GM19463 (cell line): ENCODE data around the gene LRRC7.

ENCODE experiments used
- ATAC-seq: cut with Tn5 transposase; IDR thresholded peaks from one replicate; pipeline ENCODE4 v1.9.1; 2021; ENCODE audit warnings: mild to moderate bottlenecking, moderate library complexity; ENCODE audit not compliant: unreplicated experiment

Gene LRRC7

GRCh38 chr1:69587391-69587790 is 19.7 kb downstream of the LRRC7 start:
- ATAC-seq = no peak

DNA sequence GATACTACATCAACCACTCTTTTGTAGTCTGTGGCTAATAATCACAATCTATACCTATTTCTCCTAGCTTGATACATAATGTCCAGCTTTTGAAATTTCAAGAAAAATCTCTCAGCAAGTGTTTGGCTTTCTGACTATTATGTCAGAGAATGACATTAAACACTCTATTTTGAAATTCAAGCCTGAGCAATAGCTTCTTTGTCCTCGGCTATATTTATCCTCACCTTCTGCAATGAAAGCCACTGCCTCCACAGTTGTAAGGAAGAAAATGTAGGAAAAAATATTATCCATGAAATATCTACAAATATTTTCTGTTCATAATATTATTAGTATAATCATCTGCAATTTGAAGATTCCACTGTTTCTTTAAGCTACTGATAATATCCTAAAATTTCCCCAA is 22.1 kb downstream of the LRRC7 start:
- no peak for ATAC-seq

- no peak for ATAC-seq
Observed at GRCh38 chr1:69592341-69592740, 24.6 kb downstream of the LRRC7 start.

GRCh38 chr1:69595486-69595885 is 27.8 kb downstream of the LRRC7 start:
- ATAC-seq = no peak

DNA sequence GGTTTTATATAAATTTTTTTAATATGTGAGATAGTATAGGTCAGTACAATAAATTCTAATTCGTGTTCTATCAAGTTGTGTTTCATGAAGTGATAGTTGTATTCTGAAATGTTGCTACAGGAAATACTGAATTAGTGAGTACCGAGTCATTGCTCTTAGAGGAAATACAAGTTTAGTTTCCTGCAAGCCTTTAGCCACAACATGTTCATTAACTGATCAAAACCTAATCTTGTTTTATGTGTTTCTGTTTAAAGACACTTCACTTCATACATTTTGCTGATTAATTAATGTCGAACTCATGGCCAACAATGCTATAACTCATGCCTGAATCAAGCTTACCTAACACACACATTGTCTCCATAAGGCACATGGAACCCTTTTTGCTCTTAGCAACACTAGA is 43.6 kb downstream of the LRRC7 start:
- ATAC-seq = no peak

DNA sequence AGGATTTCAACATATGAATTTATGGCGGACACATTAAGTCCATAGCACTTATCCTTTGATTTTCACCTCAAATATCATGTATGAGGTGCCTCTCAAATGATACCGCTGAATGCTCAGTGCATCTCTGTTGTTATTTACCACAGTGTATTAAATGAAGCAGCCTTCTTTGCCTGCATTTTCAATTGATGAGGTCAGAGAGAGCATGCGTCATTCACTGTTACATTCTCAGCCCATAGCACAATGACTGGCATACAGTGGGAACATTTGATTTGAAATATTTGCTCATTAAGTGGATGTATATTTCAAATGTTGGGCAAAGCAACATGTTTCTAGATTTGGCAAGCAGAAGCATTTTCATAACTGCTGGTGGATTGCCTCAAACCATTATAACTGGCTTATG is 45.7 kb downstream of the LRRC7 start:
- ATAC-seq = no peak

DNA sequence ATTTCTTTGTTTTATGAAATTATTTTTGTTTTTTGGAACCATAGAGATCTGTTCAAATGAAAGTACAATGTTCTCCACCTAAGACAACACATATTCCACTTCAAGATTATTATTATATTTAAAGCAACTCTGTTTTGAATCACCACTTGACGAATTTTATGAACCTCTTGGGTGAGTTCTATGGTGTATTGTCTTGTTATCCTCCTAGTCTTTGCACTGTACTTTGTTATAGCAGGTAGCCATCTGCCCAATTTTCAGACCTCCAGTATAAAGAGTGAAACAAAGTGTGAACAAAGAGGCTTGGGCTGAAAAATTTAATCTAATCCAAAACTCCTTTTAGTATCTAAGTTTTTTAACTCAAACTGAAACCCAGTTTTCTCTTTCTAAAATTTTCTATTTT is 71.0 kb downstream of the LRRC7 start:
- no peak for ATAC-seq

DNA sequence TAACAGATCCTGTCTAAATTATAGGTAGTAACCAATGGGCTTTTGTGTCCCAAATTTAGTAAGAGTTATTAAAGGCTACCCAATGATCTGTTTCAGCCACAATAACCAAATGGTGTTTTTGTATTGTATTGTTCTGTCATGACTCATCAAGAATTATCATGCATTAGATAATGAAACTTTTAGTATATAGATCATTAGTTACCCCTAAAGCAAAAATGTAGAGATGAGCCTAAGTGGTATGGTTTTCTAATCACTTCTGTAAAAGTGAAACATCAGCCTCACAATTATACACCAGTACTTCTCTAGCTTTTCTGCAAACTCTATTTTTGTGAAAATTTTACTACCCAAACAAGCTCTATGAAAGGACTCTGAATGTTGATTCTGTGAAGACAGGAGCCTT is 71.4 kb downstream of the LRRC7 start:
- ATAC-seq = no peak

- ATAC-seq = no peak
Observed at GRCh38 chr1:69643266-69643665, 75.5 kb downstream of the LRRC7 start.

DNA sequence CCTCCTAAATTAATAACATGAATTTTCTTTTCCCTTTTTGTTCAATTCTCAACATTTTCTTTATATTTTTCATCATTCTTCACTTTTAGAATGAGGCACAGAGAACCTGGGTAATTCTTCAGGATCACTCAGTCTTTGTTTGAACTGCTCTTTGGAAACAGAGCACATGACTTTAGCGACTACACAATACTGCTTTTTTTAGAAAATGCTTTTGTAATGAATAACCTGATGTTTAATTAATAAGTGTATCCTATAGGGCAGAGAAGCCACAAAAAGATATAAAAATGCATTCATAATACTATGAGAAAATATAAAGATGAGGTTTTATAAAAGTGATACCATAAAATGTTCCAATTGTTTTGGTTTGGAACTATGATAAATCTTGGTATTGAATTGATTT is 77.8 kb downstream of the LRRC7 start:
- ATAC-seq = no peak

GRCh38 chr1:69648486-69648885 is 80.8 kb downstream of the LRRC7 start:
- ATAC-seq = no peak

DNA sequence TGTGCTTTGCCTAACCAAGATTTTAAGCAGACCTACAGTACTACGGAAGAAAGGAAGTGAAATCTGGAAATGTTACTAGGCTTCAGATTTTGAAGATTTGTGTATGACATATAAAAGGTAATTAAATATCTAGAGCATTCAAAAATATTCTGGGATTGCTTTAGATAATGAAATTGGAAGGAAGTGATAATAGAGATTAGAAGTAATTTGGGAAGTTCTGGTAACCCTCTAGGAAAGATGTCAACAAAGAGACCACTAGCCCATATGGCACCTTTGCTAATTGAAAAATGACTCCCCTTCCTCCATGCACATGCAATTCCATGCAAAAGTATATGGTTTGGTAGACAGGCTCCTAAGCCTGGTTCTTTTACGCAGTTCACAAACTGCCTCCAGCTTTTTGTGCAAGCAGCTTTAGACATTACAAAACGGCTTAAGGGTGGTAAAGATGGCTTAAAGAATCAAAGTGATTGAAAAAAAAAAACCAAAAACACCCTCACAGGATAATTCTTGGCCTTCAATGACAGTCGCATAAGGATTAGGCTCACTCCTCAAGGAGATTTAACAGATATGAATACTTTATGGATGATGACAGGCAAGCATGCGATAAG is 81.8 kb downstream of the LRRC7 start:
- no peak for ATAC-seq

GRCh38 chr1:69650779-69651178 is 83.1 kb downstream of the LRRC7 start:
- ATAC-seq = no peak

DNA sequence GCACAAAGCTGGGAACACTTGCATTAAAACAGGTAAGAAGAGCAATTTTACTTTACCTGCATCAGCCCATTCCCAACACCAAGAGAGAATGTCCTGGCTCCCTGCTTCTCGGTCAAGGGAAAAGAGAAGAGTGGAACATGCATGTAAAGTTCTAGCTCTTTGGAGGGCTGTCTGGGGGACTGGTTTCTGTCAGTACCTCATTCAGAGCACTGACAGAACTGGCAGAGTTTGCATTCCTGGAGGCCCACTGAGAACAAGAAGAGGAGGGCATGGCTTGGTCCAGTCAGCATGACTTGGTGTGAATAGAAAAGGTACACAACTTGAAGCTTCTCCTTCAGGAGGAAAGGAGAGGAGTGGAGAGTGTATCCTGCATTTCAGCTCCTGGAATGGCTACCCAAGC is 83.9 kb downstream of the LRRC7 start:
- ATAC-seq = no peak

DNA sequence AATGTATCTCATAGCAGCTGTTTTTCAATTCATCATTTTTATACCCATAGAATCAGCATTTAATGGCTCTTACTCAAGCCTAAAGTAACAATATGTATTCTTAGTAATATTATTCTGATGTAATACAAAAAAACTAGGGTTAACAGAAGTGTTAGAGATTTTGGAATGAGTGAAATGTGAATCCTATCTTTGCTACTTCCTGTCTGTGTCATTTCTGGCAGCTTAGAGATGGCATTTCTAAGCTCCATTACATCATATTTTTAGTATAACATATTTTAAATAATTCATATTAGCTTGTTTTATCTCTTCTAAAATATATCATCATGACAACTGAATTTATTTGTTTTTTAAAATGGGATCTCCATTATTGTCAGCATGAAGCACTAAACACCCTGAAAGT is 90.2 kb downstream of the LRRC7 start:
- no peak for ATAC-seq

GRCh38 chr1:69661686-69662085 is 94.0 kb downstream of the LRRC7 start:
- no peak for ATAC-seq

GRCh38 chr1:69662321-69662720 is 94.6 kb downstream of the LRRC7 start:
- ATAC-seq = no peak

DNA sequence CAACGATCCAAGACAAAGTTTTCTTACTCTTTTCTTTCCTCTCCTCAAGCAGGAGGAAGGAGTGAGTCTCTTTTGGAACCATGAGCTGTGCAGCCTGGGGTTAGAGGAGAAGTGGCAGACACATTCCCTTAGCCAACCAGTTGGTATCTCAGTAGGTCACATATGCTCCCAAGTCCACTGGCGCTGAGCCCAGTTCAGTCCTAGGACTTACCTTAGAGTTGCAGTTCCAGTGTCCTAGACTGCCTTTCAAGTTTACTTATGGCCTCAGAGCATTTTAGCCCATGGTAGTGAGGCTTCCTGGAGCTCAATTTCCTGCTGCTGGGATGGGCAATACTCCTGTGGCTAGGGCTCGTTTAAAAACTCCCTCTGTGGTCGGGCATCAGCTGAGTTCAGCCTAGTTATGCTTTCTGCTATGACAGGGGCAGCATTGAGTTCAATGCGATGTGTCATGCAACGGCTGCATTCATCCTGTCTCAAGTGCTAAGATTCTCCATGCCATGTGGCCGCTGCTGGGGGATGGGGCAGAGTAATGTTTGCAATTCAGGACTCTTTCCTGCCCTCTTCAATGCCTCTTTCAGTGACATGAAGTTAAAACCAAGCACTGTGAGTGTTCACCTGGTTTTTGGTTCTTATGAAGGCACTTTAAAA is 103.8 kb downstream of the LRRC7 start:
- no peak for ATAC-seq

- no peak for ATAC-seq
Observed at GRCh38 chr1:69673321-69673720, 105.6 kb downstream of the LRRC7 start.

- no peak for ATAC-seq
Observed at GRCh38 chr1:69679965-69680364, 112.2 kb downstream of the LRRC7 start.

GRCh38 chr1:69686367-69686984 is 118.8 kb downstream of the LRRC7 start:
- ATAC-seq = no peak

DNA sequence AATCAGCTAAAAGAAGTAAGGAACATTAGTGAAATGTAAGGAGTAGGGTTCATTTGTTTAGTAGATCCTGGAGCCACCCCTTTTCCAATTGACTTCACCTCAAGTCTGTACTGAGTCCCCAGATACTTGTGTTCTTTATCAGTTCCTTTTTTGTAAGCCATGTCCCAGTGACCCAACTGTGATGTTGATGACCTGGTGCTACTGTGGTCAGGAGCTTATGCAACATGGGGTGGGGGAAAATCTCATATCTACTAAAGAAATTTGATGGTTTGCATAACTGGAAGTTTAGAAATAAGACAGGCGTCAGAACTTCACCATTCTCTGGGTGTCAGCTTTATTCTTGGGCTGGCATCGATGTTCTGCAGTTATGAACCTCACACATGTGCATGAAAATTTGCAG is 120.5 kb downstream of the LRRC7 start:
- ATAC-seq = no peak

- no peak for ATAC-seq
Observed at GRCh38 chr1:69691179-69691578, 123.5 kb downstream of the LRRC7 start.
